ENCODE data around the gene DDX47.
"Not testable (repeated sequence)": the region's sequence is repeated elsewhere in the genome, so short reads cannot be mapped to it uniquely, and the experiment has no call there.

DNA sequence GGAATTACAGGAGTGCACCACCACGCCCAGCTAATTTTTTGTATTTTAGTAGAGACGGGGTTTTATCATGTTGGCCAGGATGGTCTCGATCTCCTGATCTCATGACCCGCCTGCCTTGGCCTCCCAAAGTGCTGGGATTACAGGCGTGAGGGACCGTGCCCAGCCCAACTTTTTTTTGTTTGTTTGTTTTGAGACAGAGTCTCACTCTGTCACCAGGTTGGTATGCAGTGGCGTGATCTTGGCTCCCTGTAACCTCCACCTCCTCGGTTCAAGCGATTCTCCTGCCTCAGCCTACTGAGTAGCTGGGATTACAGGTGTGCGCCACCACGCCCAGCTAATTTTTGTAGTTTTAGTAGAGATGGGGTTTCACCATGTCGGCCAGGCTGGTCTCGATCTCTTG is 28.3 kb downstream of the DDX47 start:
- TF ChIP-seq, protein P1, sequence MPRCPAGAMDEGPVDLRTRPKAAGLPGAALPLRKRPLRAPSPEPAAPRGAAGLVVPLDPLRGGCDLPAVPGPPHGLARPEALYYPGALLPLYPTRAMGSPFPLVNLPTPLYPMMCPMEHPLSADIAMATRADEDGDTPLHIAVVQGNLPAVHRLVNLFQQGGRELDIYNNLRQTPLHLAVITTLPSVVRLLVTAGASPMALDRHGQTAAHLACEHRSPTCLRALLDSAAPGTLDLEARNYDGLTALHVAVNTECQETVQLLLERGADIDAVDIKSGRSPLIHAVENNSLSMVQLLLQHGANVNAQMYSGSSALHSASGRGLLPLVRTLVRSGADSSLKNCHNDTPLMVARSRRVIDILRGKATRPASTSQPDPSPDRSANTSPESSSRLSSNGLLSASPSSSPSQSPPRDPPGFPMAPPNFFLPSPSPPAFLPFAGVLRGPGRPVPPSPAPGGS (IDR thresholded peaks at IDR 0.05; ENCODE audit: borderline replicate concordance, insufficient read depth, low read depth, low read length, poor library complexity, severe bottlenecking) = not testable (repeated sequence)
- not testable (repeated sequence) for TF ChIP-seq EZH2 (IDR thresholded peaks at IDR 0.05; ENCODE audit: borderline replicate concordance, control insufficient read depth, low read depth, low read length); ZBTB33 (IDR thresholded peaks at IDR 0.05); JUNB (IDR thresholded peaks at IDR 0.05); CTCF (IDR thresholded peaks at IDR 0.05 in 2 of 3, conservative IDR thresholded peaks at IDR 0.05 in 1 of 3; ENCODE audit: control insufficient read depth in 2 of 3, extremely low read depth in 1 of 3, insufficient read depth in 1 of 3, low read depth in 3 of 3, low read length in 3 of 3); POLR2A (IDR thresholded peaks at IDR 0.05; ENCODE audit: low read depth, low read length); PRDM15 (CRISPR knock-in tag; IDR thresholded peaks at IDR 0.05); SIN3A (IDR thresholded peaks at IDR 0.05; ENCODE audit: low read depth, low read length); MTA3 (IDR thresholded peaks at IDR 0.05; ENCODE audit: borderline replicate concordance, low read length); HDAC6 (IDR thresholded peaks at IDR 0.05; ENCODE audit: unreplicated experiment); GABPA (IDR thresholded peaks at IDR 0.05; ENCODE audit: low read depth)

All from GM12878 (cell line).